A673 (cell line): ENCODE results near the gene CCL4.
"Not testable (repeated sequence)": the region's sequence is repeated elsewhere in the genome, so short reads cannot be mapped to it uniquely, and the experiment has no call there.

Experiments
- EZH2 ChIP-seq: fragments of 200-600 bp; sonication (generic); IDR thresholded peaks from 2 replicates; pipeline ENCODE4 v1.6.1; 2017; ENCODE audit warnings: borderline replicate concordance, low read depth, mild to moderate bottlenecking, mixed read lengths, antibody characterized with exemption, low read length; ENCODE audit not compliant: poor library complexity, severe bottlenecking
- TF ChIP-seq, protein P1 (sequence below): fragments of 300-800, 200-600 bp; sonication (generic); conservative IDR thresholded peaks from 2 replicates; pipeline ENCODE4 v1.5.1; 2017; ENCODE audit warnings: low read depth, mild to moderate bottlenecking, antibody characterized with exemption, low read length, moderate library complexity, mixed read lengths

DNA sequence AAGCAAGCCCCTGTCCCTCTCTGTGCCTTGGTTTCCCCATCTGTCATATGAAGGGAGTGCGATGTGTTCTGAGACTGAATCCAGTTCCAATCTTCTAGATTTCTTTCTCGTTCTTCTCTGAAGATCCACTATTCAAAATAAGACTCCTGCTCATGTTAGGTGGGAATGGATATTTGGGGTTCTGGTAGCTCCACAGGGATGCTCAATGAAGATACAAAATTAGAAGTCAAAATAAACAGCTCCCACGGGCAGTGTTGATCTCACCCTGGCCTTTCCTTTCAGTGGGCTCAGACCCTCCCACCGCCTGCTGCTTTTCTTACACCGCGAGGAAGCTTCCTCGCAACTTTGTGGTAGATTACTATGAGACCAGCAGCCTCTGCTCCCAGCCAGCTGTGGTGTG lies 619 bp downstream of the CCL4 start:
- not testable (repeated sequence) for TF ChIP-seq EZH2
- TF ChIP-seq, protein P1, sequence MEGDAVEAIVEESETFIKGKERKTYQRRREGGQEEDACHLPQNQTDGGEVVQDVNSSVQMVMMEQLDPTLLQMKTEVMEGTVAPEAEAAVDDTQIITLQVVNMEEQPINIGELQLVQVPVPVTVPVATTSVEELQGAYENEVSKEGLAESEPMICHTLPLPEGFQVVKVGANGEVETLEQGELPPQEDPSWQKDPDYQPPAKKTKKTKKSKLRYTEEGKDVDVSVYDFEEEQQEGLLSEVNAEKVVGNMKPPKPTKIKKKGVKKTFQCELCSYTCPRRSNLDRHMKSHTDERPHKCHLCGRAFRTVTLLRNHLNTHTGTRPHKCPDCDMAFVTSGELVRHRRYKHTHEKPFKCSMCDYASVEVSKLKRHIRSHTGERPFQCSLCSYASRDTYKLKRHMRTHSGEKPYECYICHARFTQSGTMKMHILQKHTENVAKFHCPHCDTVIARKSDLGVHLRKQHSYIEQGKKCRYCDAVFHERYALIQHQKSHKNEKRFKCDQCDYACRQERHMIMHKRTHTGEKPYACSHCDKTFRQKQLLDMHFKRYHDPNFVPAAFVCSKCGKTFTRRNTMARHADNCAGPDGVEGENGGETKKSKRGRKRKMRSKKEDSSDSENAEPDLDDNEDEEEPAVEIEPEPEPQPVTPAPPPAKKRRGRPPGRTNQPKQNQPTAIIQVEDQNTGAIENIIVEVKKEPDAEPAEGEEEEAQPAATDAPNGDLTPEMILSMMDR, result not testable (repeated sequence)
